ENCODE measurements around the gene POPDC3. TPM values are rescaled to one million over a fixed set of nuclear protein-coding genes. Genes with fewer than 3 reads are reported as not detected.

The POPDC3 gene
- total RNA-seq, 1 donor from 2014 or later, result 9.1 TPM

- Histone ChIP-seq H3K9ac (ENCODE audit: low read length) (no peak overlapping the region), H3K27me3 (ENCODE audit: insufficient read depth, low read length) (no peaks in the 10 kb centered on the region), H3K9me3 (ENCODE audit: insufficient read depth, low read depth, low read length) (no peaks in the 10 kb centered on the region), H3K27ac (ENCODE audit: low read depth, low read length) (no peak overlapping the region), H3K4me2 (ENCODE audit: low read length) (no peak overlapping the region), H4K20me1 (ENCODE audit: insufficient read depth, low read length) (no peaks in the 10 kb centered on the region), H3K79me2 (ENCODE audit: insufficient read depth, low read length) (no peaks in the 10 kb centered on the region), H2AFZ (ENCODE audit: low read depth, low read length) (no peak overlapping the region), H3K36me3 (ENCODE audit: insufficient read depth, low read length) (no peaks in the 10 kb centered on the region), H3K4me1 (ENCODE audit: insufficient read depth, low read length) (peaks cover 20% of the 10 kb centered on the region), H3K4me3 (ENCODE audit: insufficient read depth, low read depth, low read length) (no peak overlapping the region)
- no peaks in the 10 kb centered on the region for H3K36me3 Mint-ChIP-seq (ENCODE audit: low read depth, unreplicated experiment)
- H3K27me3 Mint-ChIP-seq (ENCODE audit: low read depth, unreplicated experiment), result no peaks in the 10 kb centered on the region
- H3K27ac Mint-ChIP-seq (ENCODE audit: unreplicated experiment), result no peak overlapping the region
- H3K4me1 Mint-ChIP-seq (ENCODE audit: low read depth, unreplicated experiment), result peaks cover 22% of the 10 kb centered on the region
- TF ChIP-seq EZH2 (IDR thresholded peaks at IDR 0.05; ENCODE audit: insufficient read depth, low read length), result no peak
- no peak for TF ChIP-seq CTCF (IDR thresholded peaks at IDR 0.05; ENCODE audit: insufficient read depth, low read depth, low read length)
- H3K9me3 Mint-ChIP-seq (ENCODE audit: unreplicated experiment), result no peaks in the 10 kb centered on the region
- no peak overlapping the region for H3K4me3 Mint-ChIP-seq (ENCODE audit: unreplicated experiment)
- DNase-seq (ENCODE audit: low read depth), result no peak
- FAIRE-seq, result no peak
Observed at GRCh38 chr6:105212587-105212986, 32.8 kb upstream of the POPDC3 start.

GRCh38 chr6:105211831-105212230 is 32.0 kb upstream of the POPDC3 start:
- H3K79me2 ChIP-seq (ENCODE audit: insufficient read depth, low read length), result no peaks in the 10 kb centered on the region
- TF ChIP-seq EZH2 (IDR thresholded peaks at IDR 0.05; ENCODE audit: insufficient read depth, low read length), result no peak
- TF ChIP-seq CTCF (IDR thresholded peaks at IDR 0.05; ENCODE audit: insufficient read depth, low read depth, low read length), result no peak
- Mint-ChIP-seq H3K36me3 (ENCODE audit: low read depth, unreplicated experiment) (no peaks in the 10 kb centered on the region), H3K4me1 (ENCODE audit: low read depth, unreplicated experiment) (peaks cover 22% of the 10 kb centered on the region), H3K4me3 (ENCODE audit: unreplicated experiment) (no peak overlapping the region), H3K27me3 (ENCODE audit: low read depth, unreplicated experiment) (no peaks in the 10 kb centered on the region), H3K27ac (ENCODE audit: unreplicated experiment) (no peak overlapping the region), H3K9me3 (ENCODE audit: unreplicated experiment) (no peaks in the 10 kb centered on the region)
- no peaks in the 10 kb centered on the region for H3K9me3 ChIP-seq (ENCODE audit: insufficient read depth, low read depth, low read length)
- H3K36me3 ChIP-seq (ENCODE audit: insufficient read depth, low read length), result no peaks in the 10 kb centered on the region
- H3K4me2 ChIP-seq (ENCODE audit: low read length), result no peak overlapping the region
- H3K27ac ChIP-seq (ENCODE audit: low read depth, low read length), result no peak overlapping the region
- H3K4me1 ChIP-seq (ENCODE audit: insufficient read depth, low read length), result peaks cover 20% of the 10 kb centered on the region
- H3K27me3 ChIP-seq (ENCODE audit: insufficient read depth, low read length), result no peaks in the 10 kb centered on the region
- H2AFZ ChIP-seq (ENCODE audit: low read depth, low read length), result no peak overlapping the region
- FAIRE-seq (no peak), DNase-seq (ENCODE audit: low read depth) (no peak)
- no peak overlapping the region for H3K9ac ChIP-seq (ENCODE audit: low read length)
- no peaks in the 10 kb centered on the region for H4K20me1 ChIP-seq (ENCODE audit: insufficient read depth, low read length)
- H3K4me3 ChIP-seq (ENCODE audit: insufficient read depth, low read depth, low read length), result no peak overlapping the region

- Mint-ChIP-seq H3K27me3 (ENCODE audit: low read depth, unreplicated experiment) (no peaks in the 10 kb centered on the region), H3K36me3 (ENCODE audit: low read depth, unreplicated experiment) (no peaks in the 10 kb centered on the region), H3K4me3 (ENCODE audit: unreplicated experiment) (no peak overlapping the region), H3K4me1 (ENCODE audit: low read depth, unreplicated experiment) (peaks cover 22% of the 10 kb centered on the region), H3K27ac (ENCODE audit: unreplicated experiment) (no peak overlapping the region), H3K9me3 (ENCODE audit: unreplicated experiment) (no peaks in the 10 kb centered on the region)
- Histone ChIP-seq H3K4me3 (ENCODE audit: insufficient read depth, low read depth, low read length) (no peak overlapping the region), H3K27ac (ENCODE audit: low read depth, low read length) (no peak overlapping the region), H4K20me1 (ENCODE audit: insufficient read depth, low read length) (no peaks in the 10 kb centered on the region), H3K4me2 (ENCODE audit: low read length) (no peak overlapping the region), H3K9me3 (ENCODE audit: insufficient read depth, low read depth, low read length) (no peaks in the 10 kb centered on the region), H3K4me1 (ENCODE audit: insufficient read depth, low read length) (peaks cover 20% of the 10 kb centered on the region), H3K27me3 (ENCODE audit: insufficient read depth, low read length) (no peaks in the 10 kb centered on the region), H3K79me2 (ENCODE audit: insufficient read depth, low read length) (no peaks in the 10 kb centered on the region), H2AFZ (ENCODE audit: low read depth, low read length) (no peak overlapping the region), H3K36me3 (ENCODE audit: insufficient read depth, low read length) (no peaks in the 10 kb centered on the region), H3K9ac (ENCODE audit: low read length) (no peak overlapping the region)
- TF ChIP-seq CTCF (IDR thresholded peaks at IDR 0.05; ENCODE audit: insufficient read depth, low read depth, low read length) (no peak), EZH2 (IDR thresholded peaks at IDR 0.05; ENCODE audit: insufficient read depth, low read length) (no peak)
- FAIRE-seq, result no peak
- no peak for DNase-seq (ENCODE audit: low read depth)
Observed at GRCh38 chr6:105210932-105211531, 31.2 kb upstream of the POPDC3 start.
